SU-DHL-6 (cell line): ENCODE results near the gene PAX5.

Experiments
- H2AFZ ChIP-seq: fragments of 200-600 bp; sonication (generic); 2 replicates; pipeline ENCODE4 v1.6.1; 2014; ENCODE audit warnings: low read depth, mild to moderate bottlenecking, moderate library complexity, mixed read lengths, antibody characterized with exemption, low read length; ENCODE audit not compliant: severe bottlenecking
- H3F3A ChIP-seq: fragments of 200-600 bp; shearing (Covaris generic); 2 replicates; pipeline ENCODE4 v1.6.0; 2016; ENCODE audit warnings: antibody characterized with exemption, mild to moderate bottlenecking; ENCODE audit not compliant: insufficient read depth
- H3K27ac ChIP-seq: fragments of 200-600 bp; sonication (generic); 2 replicates; pipeline ENCODE4 v1.5.1; 2016; ENCODE audit warnings: low read depth, mild to moderate bottlenecking, low read length, moderate library complexity, mixed read lengths
- H3K27me3 ChIP-seq: fragments of 200-600 bp; sonication (generic), shearing (Covaris generic); 2 replicates; pipeline ENCODE4 v1.6.0; 2014; ENCODE audit warnings: mild to moderate bottlenecking, low read length
- H3K36me3 ChIP-seq: fragments of 200-600 bp; sonication (generic); 2 replicates; pipeline ENCODE4 v1.6.1; 2014; ENCODE audit warnings: mild to moderate bottlenecking, low read length, mixed read lengths
- H3K4me2 ChIP-seq: fragments of 300-600, 200-600 bp; shearing (Covaris generic), sonication (generic); 2 replicates; pipeline ENCODE4 v1.6.0; 2014; ENCODE audit warnings: low read length, low read depth, mild to moderate bottlenecking; ENCODE audit not compliant: poor library complexity, severe bottlenecking
- H3K4me3 ChIP-seq: fragments of 200-600 bp; sonication (generic); 2 replicates; pipeline ENCODE4 v1.5.1; 2014; ENCODE audit warnings: antibody characterized with exemption, low read length, mild to moderate bottlenecking, mixed read lengths; ENCODE audit not compliant: insufficient read depth, poor library complexity, severe bottlenecking
- H3K79me2 ChIP-seq: fragments of 200-600 bp; sonication (generic); 2 replicates; pipeline ENCODE4 v1.6.1; 2014; ENCODE audit warnings: mild to moderate bottlenecking, low read length, moderate library complexity; ENCODE audit not compliant: insufficient read depth
- H3K9ac ChIP-seq: fragments of 200-600 bp; sonication (generic); 2 replicates; pipeline ENCODE4 v1.7.0; 2014; ENCODE audit warnings: mild to moderate bottlenecking, low read length
- H3K9me2 ChIP-seq: fragments of 200-600 bp; sonication (generic); replicated peaks from 2 replicates; pipeline ENCODE4 v1.6.1; 2014; ENCODE audit warnings: low read length; ENCODE audit not compliant: insufficient read depth
- H3K9me3 ChIP-seq: fragments of 200-600 bp; sonication (generic); 2 replicates; pipeline ENCODE4 v1.6.1; 2014; ENCODE audit warnings: low read length, mixed read lengths; ENCODE audit not compliant: insufficient read depth
- H4K20me1 ChIP-seq: fragments of 200-600 bp; sonication (generic); 2 replicates; pipeline ENCODE4 v1.6.1; 2014; ENCODE audit warnings: low read depth, mild to moderate bottlenecking, antibody characterized with exemption, low read length, moderate library complexity, mixed read lengths
- EZH2phosphoT487 ChIP-seq: fragments of 200-600 bp; sonication (generic), shearing (Covaris generic); conservative IDR thresholded peaks from 2 replicates; pipeline ENCODE4 v1.6.1; 2018; ENCODE audit warnings: mild to moderate bottlenecking, antibody characterized with exemption, low read length, moderate library complexity, mixed read lengths
- TF ChIP-seq, protein P1 (sequence below): fragments of 200-600 bp; sonication (generic); IDR thresholded peaks from one replicate; pipeline ENCODE4 v1.5.1; 2017; ENCODE audit warnings: antibody characterized with exemption, mild to moderate bottlenecking, low read length, moderate library complexity; ENCODE audit not compliant: insufficient read depth, poor library complexity, severe bottlenecking

PAX5 gene

GRCh38 chr9:36797471-36798220 is 236.4 kb downstream of the PAX5 start:
- Histone ChIP-seq H4K20me1 (no peaks in the 10 kb centered on the region), H3K27me3 (0 out of 2 replicates have a peak, but pooled peaks cover 3% of the 10 kb centered on the region), H3K36me3 (no peaks in the 10 kb centered on the region), H3K4me2 (no peak overlapping the region), H3K27ac (no peak overlapping the region), H3K4me3 (no peak overlapping the region), H2AFZ (no peak overlapping the region), H3F3A (no peaks in the 10 kb centered on the region), H3K79me2 (no peaks in the 10 kb centered on the region), H3K9ac (no peak overlapping the region), H3K9me3 (peaks cover 14% of the 10 kb centered on the region; the same call in 1 of the 2 replicates), H3K9me2 (no peaks in the 10 kb centered on the region)
- TF ChIP-seq, protein P1, sequence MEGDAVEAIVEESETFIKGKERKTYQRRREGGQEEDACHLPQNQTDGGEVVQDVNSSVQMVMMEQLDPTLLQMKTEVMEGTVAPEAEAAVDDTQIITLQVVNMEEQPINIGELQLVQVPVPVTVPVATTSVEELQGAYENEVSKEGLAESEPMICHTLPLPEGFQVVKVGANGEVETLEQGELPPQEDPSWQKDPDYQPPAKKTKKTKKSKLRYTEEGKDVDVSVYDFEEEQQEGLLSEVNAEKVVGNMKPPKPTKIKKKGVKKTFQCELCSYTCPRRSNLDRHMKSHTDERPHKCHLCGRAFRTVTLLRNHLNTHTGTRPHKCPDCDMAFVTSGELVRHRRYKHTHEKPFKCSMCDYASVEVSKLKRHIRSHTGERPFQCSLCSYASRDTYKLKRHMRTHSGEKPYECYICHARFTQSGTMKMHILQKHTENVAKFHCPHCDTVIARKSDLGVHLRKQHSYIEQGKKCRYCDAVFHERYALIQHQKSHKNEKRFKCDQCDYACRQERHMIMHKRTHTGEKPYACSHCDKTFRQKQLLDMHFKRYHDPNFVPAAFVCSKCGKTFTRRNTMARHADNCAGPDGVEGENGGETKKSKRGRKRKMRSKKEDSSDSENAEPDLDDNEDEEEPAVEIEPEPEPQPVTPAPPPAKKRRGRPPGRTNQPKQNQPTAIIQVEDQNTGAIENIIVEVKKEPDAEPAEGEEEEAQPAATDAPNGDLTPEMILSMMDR, result no peak
- no peak for TF ChIP-seq EZH2phosphoT487

DNA sequence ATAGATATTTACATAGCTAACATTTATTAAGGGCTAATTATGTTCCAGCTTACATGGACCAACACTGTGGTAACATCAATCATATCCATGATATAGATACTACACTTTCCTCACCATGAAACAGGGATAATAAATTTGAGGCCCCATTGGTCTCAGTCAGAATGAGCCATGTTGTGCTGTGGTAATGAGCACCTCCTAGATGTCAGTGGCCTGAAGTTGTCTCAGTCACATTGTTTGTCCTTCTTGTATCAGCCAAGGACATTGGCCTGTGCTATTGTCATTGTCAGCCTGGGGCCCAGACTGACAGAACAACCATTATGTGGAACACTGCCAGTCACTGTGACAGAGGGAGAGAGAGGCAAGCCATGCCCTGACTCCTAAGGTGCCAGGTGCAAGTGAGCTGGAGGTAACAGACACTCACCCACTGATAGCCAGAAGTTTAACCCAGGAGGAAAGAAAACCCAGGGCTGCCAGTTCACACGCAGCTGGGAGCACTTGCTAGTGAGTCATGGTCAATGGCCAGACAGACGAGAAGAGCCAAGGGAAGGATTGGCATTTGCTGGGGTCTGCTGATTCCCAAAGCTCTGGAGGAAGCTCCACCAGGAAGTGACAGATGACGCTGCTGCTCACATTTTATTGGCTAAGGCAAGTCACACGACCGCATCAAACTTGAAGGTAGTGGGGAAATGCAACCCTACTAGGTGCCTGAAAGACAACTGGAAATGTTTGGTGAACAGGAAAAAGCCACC is 237.2 kb downstream of the PAX5 start:
- no peak overlapping the region for H3K27ac ChIP-seq
- no peaks in the 10 kb centered on the region for H3K36me3 ChIP-seq
- H3K9ac ChIP-seq, result no peak overlapping the region
- no peaks in the 10 kb centered on the region for H3F3A ChIP-seq
- H3K4me2 ChIP-seq, result no peak overlapping the region
- H4K20me1 ChIP-seq, result no peaks in the 10 kb centered on the region
- peaks cover 14% of the 10 kb centered on the region; the same call in 1 of the 2 replicates for H3K9me3 ChIP-seq
- no peak for TF ChIP-seq EZH2phosphoT487
- TF ChIP-seq, protein P1, result no peak
- 0 out of 2 replicates have a peak, but pooled peaks cover 3% of the 10 kb centered on the region for H3K27me3 ChIP-seq
- no peak overlapping the region for H2AFZ ChIP-seq
- no peak overlapping the region for H3K4me3 ChIP-seq
- no peaks in the 10 kb centered on the region for H3K9me2 ChIP-seq
- H3K79me2 ChIP-seq, result no peaks in the 10 kb centered on the region

DNA sequence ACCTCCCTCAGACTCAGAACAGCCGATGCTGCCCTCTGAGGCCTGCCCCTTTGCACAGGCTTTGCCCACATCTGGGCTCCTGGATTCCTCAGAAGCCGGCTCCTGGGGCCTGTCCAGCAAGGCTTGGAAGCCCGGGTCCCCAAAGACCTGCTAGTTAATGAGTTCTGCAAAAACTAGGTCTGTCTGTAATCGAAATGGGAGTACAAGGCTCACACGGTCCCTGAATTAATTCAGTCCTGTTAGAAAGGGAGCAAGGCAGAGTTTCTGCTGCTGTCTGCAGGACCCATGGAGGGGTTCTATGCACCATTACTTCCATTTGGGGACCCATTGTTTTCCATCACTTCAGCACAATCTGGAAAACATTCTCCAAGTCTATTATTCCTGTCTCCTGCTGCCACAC is 239.6 kb downstream of the PAX5 start:
- Histone ChIP-seq H2AFZ (no peak overlapping the region), H3K27ac (no peak overlapping the region), H3K79me2 (no peaks in the 10 kb centered on the region), H3K4me2 (no peak overlapping the region), H3K27me3 (0 out of 2 replicates have a peak, but pooled peaks cover under 1% of the 10 kb centered on the region), H3K36me3 (no peaks in the 10 kb centered on the region), H3K9me2 (no peaks in the 10 kb centered on the region), H3F3A (no peaks in the 10 kb centered on the region), H4K20me1 (no peaks in the 10 kb centered on the region), H3K4me3 (no peak overlapping the region), H3K9ac (no peak overlapping the region), H3K9me3 (peaks cover 14% of the 10 kb centered on the region; the same call in 1 of the 2 replicates)
- no peak for TF ChIP-seq EZH2phosphoT487
- TF ChIP-seq, protein P1, result no peak
